Common myeloid progenitor, CD34-positive (primary cell): ENCODE results near the gene SYNDIG1L.

Experiments used
- CTCF ChIA-PET: fragments of 350-600 bp; sonication (Branson Sonifier 250); formaldehyde crosslinking; loops from one replicate; lab custom pipeline; 2021; ENCODE audit warnings: antibody characterized with exemption; lab: Charles Lee
- POLR2A ChIA-PET: fragments of 350-600 bp; sonication (Branson Sonifier 250); formaldehyde crosslinking; loops from one replicate; lab custom pipeline; 2021; ENCODE audit warnings: antibody characterized with exemption; lab: Charles Lee
- DNase-seq, 3 donors: peaks; one replicate each; pipeline versions ENCODE4 v3.0.0 to v3.0.0-alpha.2; 2013
- H3K27ac ChIP-seq, 2 experiments: 1 replicate in 1 of 2; 2 replicates in 1 of 2; pipeline ENCODE4 v1.7.0; 2013; ENCODE audit warnings: inconsistent platforms in 2 of 2, low read length in 2 of 2, mild to moderate bottlenecking in 2 of 2, low read depth in 1 of 2, moderate library complexity in 1 of 2; ENCODE audit not compliant: severe bottlenecking in 2 of 2, insufficient read depth in 1 of 2, poor library complexity in 1 of 2
- H3K27me3 ChIP-seq, 5 experiments: replicated peaks in 2 of 5; 1 replicate in 3 of 5; 2 replicates in 2 of 5; pipeline versions ENCODE4 v1.6.1 to v1.7.0; 2013; ENCODE audit warnings: low read length in 4 of 5, mild to moderate bottlenecking in 2 of 5, moderate library complexity in 2 of 5, inconsistent platforms in 1 of 5; ENCODE audit not compliant: insufficient read depth in 5 of 5, control insufficient read depth in 4 of 5
- H3K36me3 ChIP-seq, 4 experiments: 1 replicate in 2 of 4; 2 replicates in 2 of 4; pipeline versions ENCODE4 v1.6.1 to v1.7.0; 2013; ENCODE audit warnings: low read length in 3 of 4, control low read depth in 1 of 4, mild to moderate bottlenecking in 1 of 4; ENCODE audit not compliant: control insufficient read depth in 4 of 4, insufficient read depth in 4 of 4
- H3K4me1 ChIP-seq, 4 experiments: 1 replicate in 3 of 4; 2 replicates in 1 of 4; pipeline versions ENCODE4 v1.6.1 to v1.7.1; 2013; ENCODE audit warnings: low read length in 3 of 4, mild to moderate bottlenecking in 3 of 4, control low read depth in 1 of 4, inconsistent platforms in 1 of 4, moderate library complexity in 1 of 4; ENCODE audit not compliant: control insufficient read depth in 4 of 4, insufficient read depth in 4 of 4; ENCODE audit errors: control extremely low read depth in 1 of 4
- H3K4me3 ChIP-seq, 7 experiments: 1 replicate in 4 of 7; 2 replicates in 3 of 7; pipeline versions ENCODE4 v1.5.1 to v1.7.0; 2013; ENCODE audit warnings: mild to moderate bottlenecking in 7 of 7, low read length in 6 of 7, moderate library complexity in 6 of 7, inconsistent platforms in 2 of 7, low read depth in 2 of 7, control low read depth in 1 of 7; ENCODE audit not compliant: insufficient read depth in 4 of 7, control insufficient read depth in 1 of 7; ENCODE audit errors: extremely low read depth in 1 of 7
- H3K9me3 ChIP-seq, 5 experiments: 1 replicate in 4 of 5; 2 replicates in 1 of 5; pipeline versions ENCODE4 v1.6.1 to v1.7.1; 2013; ENCODE audit warnings: low read length in 4 of 5, mild to moderate bottlenecking in 2 of 5, inconsistent platforms in 1 of 5, low read depth in 1 of 5, moderate library complexity in 1 of 5; ENCODE audit not compliant: control insufficient read depth in 4 of 5, insufficient read depth in 2 of 5; ENCODE audit errors: control extremely low read depth in 1 of 5
- WGBS: methylation state at CpG from one replicate; pipeline ENCODE4 v1.1.5; 2013; ENCODE audit not compliant: insufficient coverage; 5-methylcytosine and 5-hydroxymethylcytosine counted together

The SYNDIG1L gene

DNA sequence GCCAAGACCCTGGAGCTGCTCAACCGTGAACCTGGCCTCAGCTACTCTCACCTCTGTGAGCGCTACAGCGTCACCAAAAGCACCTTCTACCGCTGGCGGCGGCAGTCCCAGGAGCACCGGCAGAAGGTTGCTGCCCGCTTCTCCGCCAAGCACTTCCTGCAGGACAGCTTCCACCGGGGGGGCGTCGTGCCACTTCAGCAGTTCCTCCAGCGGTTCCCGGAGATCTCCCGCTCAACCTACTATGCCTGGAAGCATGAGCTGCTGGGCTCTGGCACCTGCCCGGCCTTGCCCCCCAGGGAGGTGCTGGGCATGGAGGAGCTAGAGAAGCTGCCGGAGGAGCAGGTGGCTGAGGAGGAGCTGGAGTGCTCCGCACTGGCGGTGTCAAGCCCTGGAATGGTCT lies 68.4 kb downstream of the SYNDIG1L start:
- H3K4me1 ChIP-seq, result peaks cover 0 to 2% (median 0%) of the 10 kb centered on the region in 4 experiments
- WGBS, result 97% methylated on average over 18 of the region's 19 CpGs
- no peak for DNase-seq
- H3K9me3 ChIP-seq, result no peaks in the 10 kb centered on the region
- H3K27me3 ChIP-seq, result peaks cover 0 to 3% (median 0%) of the 10 kb centered on the region in 5 experiments
- no peaks in the 10 kb centered on the region for H3K36me3 ChIP-seq
- CTCF ChIA-PET, result interaction anchor here (1.0 to 1.3 kb wide), 2 partner anchors 20 to 118 kb away, joined by 3 read pairs; no protein-coding TSS in a partner anchor
- no peak overlapping the region for H3K4me3 ChIP-seq
- H3K27ac ChIP-seq, result no peak overlapping the region
- POLR2A ChIA-PET, result interaction anchor here (0.6 kb wide), 1 partner anchor 204 kb away, joined by 6 read pairs; no protein-coding TSS in a partner anchor

DNA sequence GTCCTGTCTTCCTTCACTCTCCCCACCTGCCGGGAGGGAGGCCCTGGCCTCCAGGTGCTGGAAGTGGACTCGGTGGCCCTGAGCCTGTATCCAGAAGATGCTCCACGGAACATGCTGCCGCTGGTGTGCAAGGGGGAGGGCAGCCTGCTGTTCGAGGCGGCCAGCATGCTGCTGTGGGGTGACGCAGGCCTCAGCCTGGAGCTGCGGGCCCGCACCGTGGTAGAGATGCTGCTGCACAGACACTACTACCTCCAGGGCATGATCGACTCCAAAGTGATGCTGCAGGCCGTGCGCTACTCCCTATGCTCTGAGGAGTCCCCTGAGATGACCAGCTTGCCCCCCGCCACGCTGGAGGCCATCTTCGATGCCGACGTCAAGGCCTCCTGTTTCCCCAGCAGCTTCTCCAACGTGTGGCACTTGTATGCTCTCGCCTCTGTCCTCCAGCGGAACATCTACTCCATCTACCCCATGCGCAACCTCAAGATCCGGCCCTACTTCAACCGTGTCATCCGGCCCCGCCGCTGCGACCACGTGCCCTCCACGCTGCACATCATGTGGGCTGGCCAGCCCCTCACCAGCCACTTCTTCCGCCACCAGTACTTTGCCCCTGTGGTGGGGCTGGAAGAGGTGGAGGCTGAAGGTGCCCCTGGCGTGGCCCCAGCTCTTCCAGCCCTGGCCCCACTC lies 69.0 kb downstream of the SYNDIG1L start:
- ChIA-PET CTCF (interaction anchor here (1.0 to 1.3 kb wide), 2 partner anchors 20 to 119 kb away, joined by 3 read pairs; no protein-coding TSS in a partner anchor), POLR2A (interaction anchor here (0.6 kb wide), 1 partner anchor 204 kb away, joined by 6 read pairs; no protein-coding TSS in a partner anchor)
- Histone ChIP-seq H3K27me3 (peaks cover 0 to 2% (median 0%) of the 10 kb centered on the region in 5 experiments), H3K27ac (no peak overlapping the region), H3K4me3 (no peak overlapping the region), H3K9me3 (no peaks in the 10 kb centered on the region), H3K4me1 (no peaks in the 10 kb centered on the region), H3K36me3 (no peaks in the 10 kb centered on the region)
- WGBS, result 96% methylated on average over 28 of the region's 32 CpGs
- DNase-seq, result no peak
